ENCODE results near the gene TTYH2. TPM values are rescaled to one million over a fixed set of nuclear protein-coding genes. Genes with fewer than 3 reads are reported as not detected.

Gene TTYH2
- total and polyA plus RNA-seq, 10 of the 15 experiments (the other 5 are each of a cell fraction or from before 2014, with no cell fraction given): 0.26 to 25.2 (median 6.6) TPM

- TF ChIP-seq BHLHE40 (IDR thresholded peaks at IDR 0.05; ENCODE audit: borderline replicate concordance in 1 of 2, low read depth in 2 of 2, low read length in 1 of 2): peak in 1 of 2 experiments; percentile 29; a peak in 2 of 4 replicates
- TF ChIP-seq, protein P1, sequence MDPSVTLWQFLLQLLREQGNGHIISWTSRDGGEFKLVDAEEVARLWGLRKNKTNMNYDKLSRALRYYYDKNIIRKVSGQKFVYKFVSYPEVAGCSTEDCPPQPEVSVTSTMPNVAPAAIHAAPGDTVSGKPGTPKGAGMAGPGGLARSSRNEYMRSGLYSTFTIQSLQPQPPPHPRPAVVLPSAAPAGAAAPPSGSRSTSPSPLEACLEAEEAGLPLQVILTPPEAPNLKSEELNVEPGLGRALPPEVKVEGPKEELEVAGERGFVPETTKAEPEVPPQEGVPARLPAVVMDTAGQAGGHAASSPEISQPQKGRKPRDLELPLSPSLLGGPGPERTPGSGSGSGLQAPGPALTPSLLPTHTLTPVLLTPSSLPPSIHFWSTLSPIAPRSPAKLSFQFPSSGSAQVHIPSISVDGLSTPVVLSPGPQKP (IDR thresholded peaks at IDR 0.05; ENCODE audit: low read depth, low read length): no peak
- TF ChIP-seq CTCF (IDR thresholded peaks at IDR 0.05 in 2 of 3, conservative IDR thresholded peaks at IDR 0.05 in 1 of 3; ENCODE audit: control insufficient read depth in 2 of 3, extremely low read depth in 1 of 3, insufficient read depth in 1 of 3, low read depth in 3 of 3, low read length in 3 of 3): peak; percentile 43 to 72 (median 56); a peak in 4 of 6 replicates
- no peak for TF ChIP-seq ZNF217 (IDR thresholded peaks at IDR 0.05)
- no peak for TF ChIP-seq BMI1 (IDR thresholded peaks at IDR 0.05; ENCODE audit: borderline replicate concordance)
- TF ChIP-seq RB1 (IDR thresholded peaks at IDR 0.05; ENCODE audit: borderline replicate concordance): 0 out of 2 replicates have a peak, but pooled peaks have one; percentile 23
Observed at GRCh38 chr17:74296548-74296936, 83.2 kb downstream of the TTYH2 start (continued).

DNA sequence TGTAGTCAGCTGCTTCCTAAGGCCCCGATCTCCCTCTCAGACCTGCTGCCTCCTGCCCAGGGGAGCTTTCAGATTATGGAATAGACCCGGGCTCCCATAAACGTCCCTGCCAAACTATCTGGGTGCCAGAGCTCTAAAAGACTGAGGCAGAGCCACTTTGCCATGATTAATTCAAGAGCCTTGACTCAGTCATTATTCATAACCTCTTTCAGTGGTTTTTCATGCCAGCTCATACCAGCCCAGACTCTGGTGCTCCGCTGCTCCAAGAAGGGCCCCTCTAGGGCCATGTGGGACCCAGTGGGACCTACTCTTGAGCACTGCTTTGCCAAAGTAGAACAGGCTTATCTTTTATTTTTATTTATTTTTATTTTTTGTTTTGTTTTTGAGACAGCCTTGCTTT, 84.6 kb downstream of the TTYH2 start:
- TF ChIP-seq ZNF622 (IDR thresholded peaks at IDR 0.05) (no peak), BCL3 (IDR thresholded peaks at IDR 0.05; ENCODE audit: borderline replicate concordance, insufficient read depth, low read depth, low read length, poor library complexity, severe bottlenecking) (no peak), TAF1 (IDR thresholded peaks at IDR 0.05; ENCODE audit: borderline replicate concordance, low read depth, low read length) (no peak)
- H3K36me3 ChIP-seq (ENCODE audit: control insufficient read depth in 2 of 2, insufficient read depth in 2 of 2, low read length in 1 of 2): no peaks in the 10 kb centered on the region
- ATAC-seq (peak; percentile 62), DNase-seq (ENCODE audit: low read depth, low spot score) (no peak), FAIRE-seq (no peak)
- H3K9me3 ChIP-seq (replicated peaks; ENCODE audit: control insufficient read depth, insufficient read depth, low read length): no peaks in the 10 kb centered on the region
- no peaks in the 10 kb centered on the region for H3K4me1 ChIP-seq (ENCODE audit: control insufficient read depth, insufficient read depth, low read length)
- BruUV-seq (replicated peaks): no TSS peak
- CTCF ChIA-PET: interaction anchor here (0.9 to 8.5 kb wide), 17 partner anchors 12 to 234 kb away, joined by 3 to 160 read pairs (median 7); partner anchors contain the start of genes CD300LB, GPR142 and TTYH2
- SMC1A ChIA-PET (ENCODE audit: uncharacterized antibody, unreplicated experiment): interaction anchor here (1.1 to 6.8 kb wide), 5 partner anchors 12 to 160 kb away, joined by 3 to 101 read pairs (median 9); partner anchors contain the start of gene TTYH2
- H3K79me2 ChIP-seq (ENCODE audit: control insufficient read depth, insufficient read depth, low read length): no peaks in the 10 kb centered on the region
- H3K9ac ChIP-seq (ENCODE audit: control insufficient read depth, insufficient read depth, low read length): no peak overlapping the region
- H3K27ac ChIP-seq (ENCODE audit: control insufficient read depth, insufficient read depth): no peak overlapping the region
- RAD21 ChIA-PET (ENCODE audit: unreplicated experiment): interaction anchor here (1.3 to 7.9 kb wide), 6 partner anchors 13 to 170 kb away, joined by 3 to 102 read pairs (median 4); no protein-coding TSS in a partner anchor
- H3K4me3 ChIP-seq: no peak overlapping the region
- intact Hi-C loops (cut with micrococcal nuclease; ENCODE audit: unreplicated experiment) (no loop called here), in situ Hi-C loops (cut with MboI) (loop anchor here (25.0 kb wide), 1 partner anchor 1886 kb away; no protein-coding TSS in a partner anchor)
- no peak overlapping the region for H2AFZ ChIP-seq (ENCODE audit: control insufficient read depth, low read depth, low read length)
- 13% methylated on average over 4 of the region's 4 CpGs for WGBS (ENCODE audit: insufficient coverage, insufficient replicate concordance, low lambda C conversion rate, missing lambda C conversion rate)
- POLR2A ChIA-PET: interaction anchor here (0.9 to 1.5 kb wide), 2 partner anchors 13 kb away, joined by 3 read pairs; no protein-coding TSS in a partner anchor
- no peaks in the 10 kb centered on the region for H4K20me1 ChIP-seq (ENCODE audit: control insufficient read depth, insufficient read depth)
- no peaks in the 10 kb centered on the region for H3K27me3 ChIP-seq (replicated peaks in 1 of 2; ENCODE audit: control insufficient read depth in 2 of 2, insufficient read depth in 2 of 2, low read length in 1 of 2)
- no peak overlapping the region for H3K4me2 ChIP-seq (ENCODE audit: control insufficient read depth, insufficient read depth)

All from GM12878 (cell line).